ENCODE results near the gene EIF4E3. TPM values are rescaled to one million over a fixed set of nuclear protein-coding genes. Genes with fewer than 3 reads are reported as not detected.

The EIF4E3 gene
- total RNA-seq, 1 donor from 2014 or later = 17.3 TPM

DNA sequence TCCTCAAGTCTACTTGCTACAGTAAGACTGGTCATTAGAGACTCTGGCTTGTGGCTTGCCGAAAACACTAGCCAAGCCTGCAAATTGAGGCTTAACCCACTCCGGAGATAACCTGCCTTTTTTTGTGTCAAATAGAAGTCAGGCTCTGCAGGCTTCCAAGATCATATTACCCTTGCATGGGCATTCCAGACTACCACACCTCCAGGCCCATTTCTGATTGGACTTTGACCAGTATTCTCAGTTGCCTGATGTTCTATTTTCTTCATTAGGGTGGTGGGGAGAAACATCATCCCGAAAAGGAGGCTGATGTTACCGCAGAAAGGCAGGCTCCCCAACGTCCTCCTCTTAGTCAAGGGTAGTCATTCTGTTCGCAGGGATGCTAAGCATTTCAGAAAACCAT is 73.6 kb downstream of the EIF4E3 start:
- no peak for DNase-seq (ENCODE audit: low spot score)
- H3K27ac Mint-ChIP-seq = no peak overlapping the region
- H3K4me3 Mint-ChIP-seq (ENCODE audit: low read depth) = no peak overlapping the region
- intact Hi-C loops (cut with micrococcal nuclease) = loop anchor here (10.0 kb wide), 1 partner anchor 1107 kb away; no protein-coding TSS in a partner anchor
- no peaks in the 10 kb centered on the region for H3K36me3 Mint-ChIP-seq (ENCODE audit: low read depth)
- peaks cover 5% of the 10 kb centered on the region for H3K27me3 Mint-ChIP-seq (ENCODE audit: low read depth)
- H3K4me1 Mint-ChIP-seq (ENCODE audit: low read depth) = peaks cover 3% of the 10 kb centered on the region
- no peaks in the 10 kb centered on the region for H3K9me3 Mint-ChIP-seq

DNA sequence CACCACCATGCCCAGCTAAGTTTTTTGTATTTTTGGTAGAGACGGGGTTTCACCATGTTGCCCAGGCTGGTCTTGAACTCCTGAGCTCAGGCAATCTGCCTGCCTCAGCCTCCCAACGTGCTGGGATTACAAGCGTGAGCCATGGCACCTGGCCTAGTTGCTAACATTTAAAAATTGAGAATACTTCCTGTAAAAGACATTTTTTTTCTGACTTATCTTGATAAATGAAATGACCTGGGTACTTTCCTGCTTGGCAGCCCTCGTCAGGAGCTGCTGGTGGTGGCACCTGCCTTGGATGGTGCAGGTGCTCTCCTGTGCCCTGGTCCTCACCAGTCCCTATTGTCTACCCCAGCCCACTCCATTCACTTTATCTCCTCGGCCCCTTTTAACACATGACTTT is 74.8 kb downstream of the EIF4E3 start:
- peaks cover 5% of the 10 kb centered on the region for H3K27me3 Mint-ChIP-seq (ENCODE audit: low read depth)
- no peaks in the 10 kb centered on the region for H3K9me3 Mint-ChIP-seq
- intact Hi-C loops (cut with micrococcal nuclease) = loop anchor here (10.0 kb wide), 1 partner anchor 1106 kb away; no protein-coding TSS in a partner anchor
- H3K36me3 Mint-ChIP-seq (ENCODE audit: low read depth) = no peaks in the 10 kb centered on the region
- H3K27ac Mint-ChIP-seq = no peak overlapping the region
- H3K4me3 Mint-ChIP-seq (ENCODE audit: low read depth) = no peak overlapping the region
- no peak for DNase-seq (ENCODE audit: low spot score)
- H3K4me1 Mint-ChIP-seq (ENCODE audit: low read depth) = peaks cover 3% of the 10 kb centered on the region

GRCh38 chr3:71649757-71650156 is 75.4 kb downstream of the EIF4E3 start:
- Mint-ChIP-seq H3K27ac (no peak overlapping the region), H3K4me3 (ENCODE audit: low read depth) (no peak overlapping the region), H3K27me3 (ENCODE audit: low read depth) (peaks cover 5% of the 10 kb centered on the region), H3K36me3 (ENCODE audit: low read depth) (no peaks in the 10 kb centered on the region), H3K4me1 (ENCODE audit: low read depth) (peaks cover 3% of the 10 kb centered on the region), H3K9me3 (no peaks in the 10 kb centered on the region)
- intact Hi-C loops (cut with micrococcal nuclease) = loop anchor here (10.0 kb wide), 1 partner anchor 1105 kb away; no protein-coding TSS in a partner anchor
- DNase-seq (ENCODE audit: low spot score) = no peak

- Mint-ChIP-seq H3K4me1 (ENCODE audit: low read depth) (peaks cover 2% of the 10 kb centered on the region), H3K36me3 (ENCODE audit: low read depth) (no peaks in the 10 kb centered on the region), H3K9me3 (no peaks in the 10 kb centered on the region), H3K27me3 (ENCODE audit: low read depth) (no peaks in the 10 kb centered on the region), H3K4me3 (ENCODE audit: low read depth) (no peak overlapping the region), H3K27ac (no peak overlapping the region)
- intact Hi-C loops (cut with micrococcal nuclease) = no loop called here
- no peak for DNase-seq (ENCODE audit: low spot score)
These were observed 77.5 kb downstream of the EIF4E3 start for GRCh38 chr3:71647751-71648150.

DNA sequence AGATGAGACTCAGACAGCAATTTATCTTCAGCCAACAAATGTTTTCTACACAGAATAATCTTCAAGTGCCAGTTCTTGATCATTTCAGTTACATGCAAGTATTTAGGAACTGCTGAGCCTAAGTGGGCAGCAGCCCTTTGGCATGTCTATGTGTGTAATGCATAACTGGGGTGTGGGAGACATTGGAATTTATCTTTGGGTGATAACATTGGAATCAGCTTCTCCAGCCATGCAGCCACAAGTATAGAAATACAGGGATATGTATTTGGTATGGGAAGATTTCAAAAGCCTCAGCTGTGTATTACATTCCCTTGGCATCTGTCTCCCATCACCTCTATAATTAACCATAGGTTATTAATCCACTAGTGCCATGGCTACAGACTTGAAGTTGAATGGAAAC is 78.2 kb downstream of the EIF4E3 start:
- no peak for DNase-seq (ENCODE audit: low spot score)
- Mint-ChIP-seq H3K27ac (no peak overlapping the region), H3K36me3 (ENCODE audit: low read depth) (no peaks in the 10 kb centered on the region), H3K9me3 (no peaks in the 10 kb centered on the region), H3K4me1 (ENCODE audit: low read depth) (no peaks in the 10 kb centered on the region), H3K4me3 (ENCODE audit: low read depth) (no peak overlapping the region), H3K27me3 (ENCODE audit: low read depth) (no peaks in the 10 kb centered on the region)
- intact Hi-C loops (cut with micrococcal nuclease) = no loop called here

- H3K27me3 Mint-ChIP-seq (ENCODE audit: low read depth) = peaks cover 1% of the 10 kb centered on the region
- DNase-seq (ENCODE audit: low spot score) = no peak
- H3K4me3 Mint-ChIP-seq (ENCODE audit: low read depth) = no peak overlapping the region
- no peaks in the 10 kb centered on the region for H3K9me3 Mint-ChIP-seq
- no peaks in the 10 kb centered on the region for H3K36me3 Mint-ChIP-seq (ENCODE audit: low read depth)
- no peaks in the 10 kb centered on the region for H3K4me1 Mint-ChIP-seq (ENCODE audit: low read depth)
- intact Hi-C loops (cut with micrococcal nuclease) = no loop called here
- no peak overlapping the region for H3K27ac Mint-ChIP-seq
These were observed 80.1 kb downstream of the EIF4E3 start for GRCh38 chr3:71645140-71645539.

DNA sequence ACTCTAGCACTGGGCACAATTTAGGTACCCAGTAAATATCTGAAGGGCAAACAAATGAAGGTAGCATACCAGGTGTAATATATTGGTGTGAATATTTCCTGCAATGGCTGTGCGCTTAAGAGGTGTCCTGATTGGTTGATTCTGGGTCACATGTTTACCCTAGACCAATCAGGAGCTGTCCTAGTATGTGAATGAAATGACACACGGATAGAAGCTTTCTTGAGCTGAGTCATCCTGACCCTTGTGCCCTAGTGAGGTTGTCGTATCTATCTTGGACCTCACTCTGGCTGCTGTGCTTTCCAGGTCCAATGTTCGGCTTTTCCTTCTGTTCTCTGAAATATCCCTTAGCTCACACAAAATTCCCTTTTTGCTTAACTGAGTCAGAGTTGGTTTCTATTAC is 83.5 kb downstream of the EIF4E3 start:
- H3K4me1 Mint-ChIP-seq (ENCODE audit: low read depth) = no peaks in the 10 kb centered on the region
- H3K36me3 Mint-ChIP-seq (ENCODE audit: low read depth) = no peaks in the 10 kb centered on the region
- no peak overlapping the region for H3K4me3 Mint-ChIP-seq (ENCODE audit: low read depth)
- intact Hi-C loops (cut with micrococcal nuclease) = no loop called here
- no peak for DNase-seq (ENCODE audit: low spot score)
- no peak overlapping the region for H3K27ac Mint-ChIP-seq
- H3K27me3 Mint-ChIP-seq (ENCODE audit: low read depth) = peaks cover 3% of the 10 kb centered on the region
- no peaks in the 10 kb centered on the region for H3K9me3 Mint-ChIP-seq

DNA sequence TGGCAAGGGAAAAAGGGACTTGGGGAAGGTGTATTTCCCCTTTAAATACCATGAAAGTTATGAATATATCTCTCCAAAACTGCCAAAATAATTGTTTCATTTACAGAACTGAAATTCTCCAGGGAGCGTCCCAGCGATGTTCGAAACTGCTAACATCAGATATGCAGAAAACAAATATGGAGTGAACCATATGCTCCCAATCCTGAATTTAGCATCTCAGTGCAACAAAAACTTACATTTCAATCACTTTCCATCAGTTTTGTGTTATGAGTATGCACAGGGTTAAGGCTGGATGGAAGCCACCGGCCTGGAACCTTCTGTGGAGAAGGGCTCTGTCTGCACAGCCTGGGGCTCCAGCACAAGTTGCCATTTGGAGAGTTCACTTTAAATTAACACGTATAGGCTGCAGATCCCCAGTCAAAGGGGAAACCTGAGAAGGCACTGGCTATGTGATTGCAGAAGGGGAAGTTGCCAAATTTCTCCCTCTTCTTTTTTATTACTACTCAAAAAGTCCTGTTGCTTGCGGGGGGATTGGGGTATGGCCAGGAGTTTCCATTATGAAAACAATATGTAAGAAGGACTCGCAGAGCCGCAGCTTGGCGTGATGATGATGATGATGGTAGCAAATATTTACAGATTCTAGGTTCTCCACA is 84.7 kb downstream of the EIF4E3 start:
- intact Hi-C loops (cut with micrococcal nuclease) = no loop called here
- H3K36me3 Mint-ChIP-seq (ENCODE audit: low read depth) = no peaks in the 10 kb centered on the region
- H3K4me3 Mint-ChIP-seq (ENCODE audit: low read depth) = no peak overlapping the region
- H3K9me3 Mint-ChIP-seq = no peaks in the 10 kb centered on the region
- no peak for DNase-seq (ENCODE audit: low spot score)
- no peak overlapping the region for H3K27ac Mint-ChIP-seq
- H3K4me1 Mint-ChIP-seq (ENCODE audit: low read depth) = no peaks in the 10 kb centered on the region
- H3K27me3 Mint-ChIP-seq (ENCODE audit: low read depth) = peaks cover 6% of the 10 kb centered on the region

DNA sequence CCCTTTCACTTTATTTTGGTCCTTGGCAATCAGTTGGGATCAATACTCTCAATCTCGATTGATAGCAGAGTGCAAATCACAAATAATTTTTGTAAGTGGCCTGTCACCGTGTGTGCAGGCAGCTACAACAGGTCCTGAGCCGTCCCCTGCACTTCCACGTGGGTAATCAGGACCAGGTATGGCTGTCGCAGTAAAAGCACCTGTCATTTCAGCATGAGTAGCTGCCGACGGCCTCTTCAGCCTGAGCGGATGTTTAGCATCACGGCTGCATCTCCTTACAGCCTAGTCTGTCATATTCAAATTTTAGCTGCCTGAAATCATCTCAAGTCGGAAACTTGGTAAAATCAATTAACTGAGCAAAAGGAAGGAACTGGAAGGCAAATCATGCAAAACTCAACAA is 88.7 kb downstream of the EIF4E3 start:
- H3K36me3 Mint-ChIP-seq (ENCODE audit: low read depth) = no peaks in the 10 kb centered on the region
- intact Hi-C loops (cut with micrococcal nuclease) = no loop called here

DNA sequence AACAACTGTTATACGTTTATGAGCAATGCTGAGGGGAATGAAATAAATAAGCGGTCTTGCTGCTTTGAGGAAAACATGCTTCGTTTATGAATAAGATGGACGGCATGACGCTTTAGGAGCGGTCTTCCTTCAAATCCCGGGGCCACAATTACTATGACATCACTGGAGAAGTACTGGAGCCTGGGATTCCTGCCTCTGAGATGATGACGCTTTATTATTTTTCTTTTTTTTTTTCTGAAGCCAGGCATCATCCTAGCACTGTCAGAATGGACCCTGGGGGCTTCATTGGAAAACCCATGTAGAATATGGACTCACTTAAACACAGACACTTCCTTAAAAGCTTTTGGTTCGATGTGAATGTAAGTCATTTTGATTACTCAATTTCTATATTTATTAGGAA is 89.2 kb downstream of the EIF4E3 start:
- Mint-ChIP-seq H3K27ac (no peak overlapping the region), H3K27me3 (ENCODE audit: low read depth) (peaks cover 6% of the 10 kb centered on the region), H3K4me1 (ENCODE audit: low read depth) (no peaks in the 10 kb centered on the region), H3K4me3 (ENCODE audit: low read depth) (no peak overlapping the region), H3K36me3 (ENCODE audit: low read depth) (no peaks in the 10 kb centered on the region), H3K9me3 (no peaks in the 10 kb centered on the region)
- intact Hi-C loops (cut with micrococcal nuclease) = no loop called here
- no peak for DNase-seq (ENCODE audit: low spot score)

More for the DNA sequence above, 88.7 kb downstream of the EIF4E3 start:
- Mint-ChIP-seq H3K4me3 (ENCODE audit: low read depth) (no peak overlapping the region), H3K4me1 (ENCODE audit: low read depth) (no peaks in the 10 kb centered on the region), H3K27ac (no peak overlapping the region), H3K27me3 (ENCODE audit: low read depth) (peaks cover 6% of the 10 kb centered on the region), H3K9me3 (no peaks in the 10 kb centered on the region)
- DNase-seq (ENCODE audit: low spot score) = no peak

DNA sequence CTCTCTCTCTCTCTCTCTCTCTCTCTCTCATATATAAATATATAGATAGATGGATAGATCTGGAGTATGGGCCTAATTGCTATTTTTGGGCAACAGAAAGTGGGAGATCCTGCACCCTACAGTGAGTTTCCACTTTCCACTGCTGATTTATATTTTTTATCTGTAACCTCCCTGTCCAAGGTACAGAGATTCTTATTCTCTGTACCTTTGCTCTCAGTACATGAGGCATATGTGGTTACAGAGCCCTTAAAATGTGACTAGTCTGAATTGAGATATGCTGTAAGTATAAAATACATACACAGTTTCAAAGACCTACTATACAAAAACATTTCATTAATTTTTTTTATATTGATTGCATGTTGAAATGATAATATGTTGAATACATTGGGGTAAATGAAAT is 90.5 kb downstream of the EIF4E3 start:
- DNase-seq (ENCODE audit: low spot score) = no peak
- Mint-ChIP-seq H3K27ac (no peak overlapping the region), H3K4me1 (ENCODE audit: low read depth) (no peaks in the 10 kb centered on the region), H3K4me3 (ENCODE audit: low read depth) (no peak overlapping the region), H3K27me3 (ENCODE audit: low read depth) (peaks cover 3% of the 10 kb centered on the region), H3K36me3 (ENCODE audit: low read depth) (no peaks in the 10 kb centered on the region), H3K9me3 (no peaks in the 10 kb centered on the region)
- intact Hi-C loops (cut with micrococcal nuclease) = no loop called here

- intact Hi-C loops (cut with micrococcal nuclease) = no loop called here
- Mint-ChIP-seq H3K4me3 (ENCODE audit: low read depth) (no peak overlapping the region), H3K27me3 (ENCODE audit: low read depth) (no peaks in the 10 kb centered on the region), H3K4me1 (ENCODE audit: low read depth) (no peaks in the 10 kb centered on the region), H3K27ac (no peak overlapping the region), H3K9me3 (no peaks in the 10 kb centered on the region), H3K36me3 (ENCODE audit: low read depth) (no peaks in the 10 kb centered on the region)
- DNase-seq (ENCODE audit: low spot score) = no peak
These were observed 95.5 kb downstream of the EIF4E3 start for GRCh38 chr3:71629711-71630110.

DNA sequence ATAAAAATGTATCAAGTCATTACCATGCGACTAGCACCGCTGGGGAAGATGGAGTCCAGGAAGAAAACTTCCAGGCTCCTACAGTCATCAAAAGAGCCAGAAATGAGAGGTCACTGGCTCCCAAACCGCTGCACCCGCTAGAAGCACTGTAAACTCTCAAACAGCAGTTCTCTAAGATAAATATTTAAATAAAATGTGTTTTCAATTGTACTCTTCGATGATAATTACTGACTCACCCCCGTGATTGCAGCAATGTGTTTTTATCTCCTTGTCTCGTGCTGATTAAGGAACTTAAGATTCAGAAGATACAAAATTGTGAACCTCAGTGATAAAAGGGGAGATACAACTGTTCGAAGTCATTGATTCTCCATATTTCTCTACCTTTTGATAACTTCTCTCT is 95.9 kb downstream of the EIF4E3 start:
- DNase-seq (ENCODE audit: low spot score) = no peak
- Mint-ChIP-seq H3K4me3 (ENCODE audit: low read depth) (no peak overlapping the region), H3K4me1 (ENCODE audit: low read depth) (no peaks in the 10 kb centered on the region), H3K27ac (no peak overlapping the region), H3K36me3 (ENCODE audit: low read depth) (no peaks in the 10 kb centered on the region), H3K9me3 (no peaks in the 10 kb centered on the region), H3K27me3 (ENCODE audit: low read depth) (no peaks in the 10 kb centered on the region)
- intact Hi-C loops (cut with micrococcal nuclease) = no loop called here

DNA sequence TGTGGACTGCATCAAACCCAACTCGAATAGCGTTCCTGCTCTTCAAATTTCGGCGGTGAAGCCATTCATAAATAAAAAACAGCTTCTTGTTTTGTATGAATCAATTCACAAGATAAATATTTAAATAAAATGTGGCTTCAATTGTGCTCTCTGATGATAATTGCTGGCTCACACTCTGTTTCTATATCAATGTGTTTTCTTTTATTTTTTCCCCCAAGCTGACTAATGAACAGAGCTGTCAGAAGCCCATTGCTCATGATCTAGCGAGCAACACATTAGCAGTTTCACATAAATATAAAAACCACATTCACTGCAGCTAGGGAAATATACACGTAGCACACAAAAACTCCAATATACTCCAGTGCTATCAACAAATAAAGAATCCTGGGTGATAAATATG is 96.7 kb downstream of the EIF4E3 start:
- no peak for DNase-seq (ENCODE audit: low spot score)
- Mint-ChIP-seq H3K36me3 (ENCODE audit: low read depth) (no peaks in the 10 kb centered on the region), H3K4me1 (ENCODE audit: low read depth) (no peaks in the 10 kb centered on the region), H3K4me3 (ENCODE audit: low read depth) (no peak overlapping the region), H3K27ac (no peak overlapping the region), H3K9me3 (no peaks in the 10 kb centered on the region), H3K27me3 (ENCODE audit: low read depth) (no peaks in the 10 kb centered on the region)
- intact Hi-C loops (cut with micrococcal nuclease) = no loop called here

Data from activated T-helper 2 cell treated with anti-CD3 and anti-CD28 coated beads, Interferon-gamma antibody, Interleukin-2, Interleukin-4, amounts not matched to agents 10 μg/mL and 5 μg/mL and 100 μg/mL, durations not matched to agents 14 hours and 24 hours and 36 hours (primary cell).